ENCODE results near the gene ALDH18A1. TPM values are rescaled to one million over a fixed set of nuclear protein-coding genes. Genes with fewer than 3 reads are reported as not detected.

Gene ALDH18A1
- total RNA-seq, 3 donors from 2014 or later, result 90.8 to 106 (median 95.5) TPM

- ATAC-seq, result no peak
- H3K9me3 Mint-ChIP-seq, result no peaks in the 10 kb centered on the region
- H3K4me3 Mint-ChIP-seq, result no peak overlapping the region
- H3K36me3 Mint-ChIP-seq (ENCODE audit: insufficient read depth), result peaks cover 5% of the 10 kb centered on the region
- peaks cover under 1% of the 10 kb centered on the region for H3K4me1 Mint-ChIP-seq (ENCODE audit: low read depth)
- no peaks in the 10 kb centered on the region for H3K27me3 Mint-ChIP-seq (ENCODE audit: low read depth)
- no peak for DNase-seq
Measured at GRCh38 chr10:95663496-95663895, 7.0 kb upstream of the ALDH18A1 start.

- Mint-ChIP-seq H3K27me3 (ENCODE audit: low read depth) (no peaks in the 10 kb centered on the region), H3K36me3 (ENCODE audit: insufficient read depth) (peaks cover 4% of the 10 kb centered on the region), H3K4me3 (no peak overlapping the region), H3K4me1 (ENCODE audit: low read depth) (peaks cover 10% of the 10 kb centered on the region), H3K9me3 (no peaks in the 10 kb centered on the region)
- DNase-seq (no peak), ATAC-seq (no peak)
Measured at GRCh38 chr10:95661818-95662217, 5.3 kb upstream of the ALDH18A1 start.

DNA sequence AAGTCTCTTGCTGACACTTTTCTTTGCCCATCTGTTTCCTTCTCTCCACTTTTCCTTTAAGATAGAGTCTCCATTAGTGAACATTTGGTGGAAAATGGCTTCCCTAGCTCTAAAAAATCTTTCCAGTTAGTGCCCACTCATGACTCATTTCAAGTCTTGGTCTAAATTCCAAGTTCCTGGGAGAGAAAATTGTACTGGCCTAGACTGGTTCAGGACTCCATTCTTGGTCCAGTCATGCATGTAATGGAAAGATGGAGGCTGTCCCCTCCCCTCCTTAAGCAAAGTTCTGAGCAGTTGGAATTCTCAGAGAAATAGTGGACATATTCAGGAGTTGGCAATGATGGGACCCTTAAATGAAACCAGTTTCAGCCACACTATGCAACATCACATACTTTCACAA, 3.8 kb upstream of the ALDH18A1 start:
- H3K4me3 Mint-ChIP-seq, result no peak overlapping the region
- H3K4me1 Mint-ChIP-seq (ENCODE audit: low read depth), result peaks cover 18% of the 10 kb centered on the region
- peaks cover 5% of the 10 kb centered on the region for H3K36me3 Mint-ChIP-seq (ENCODE audit: insufficient read depth)
- ATAC-seq (no peak), DNase-seq (no peak)
- no peaks in the 10 kb centered on the region for H3K27me3 Mint-ChIP-seq (ENCODE audit: low read depth)
- H3K9me3 Mint-ChIP-seq, result no peaks in the 10 kb centered on the region

- Mint-ChIP-seq H3K9me3 (no peaks in the 10 kb centered on the region), H3K4me1 (ENCODE audit: low read depth) (peaks cover 30% of the 10 kb centered on the region), H3K4me3 (peak overlapping the region; percentile 99), H3K27me3 (ENCODE audit: low read depth) (no peaks in the 10 kb centered on the region), H3K36me3 (ENCODE audit: insufficient read depth) (peaks cover 9% of the 10 kb centered on the region)
- ATAC-seq (no peak), DNase-seq (no peak)
Measured at GRCh38 chr10:95657250-95657649, 739 bp upstream of the ALDH18A1 start.

DNA sequence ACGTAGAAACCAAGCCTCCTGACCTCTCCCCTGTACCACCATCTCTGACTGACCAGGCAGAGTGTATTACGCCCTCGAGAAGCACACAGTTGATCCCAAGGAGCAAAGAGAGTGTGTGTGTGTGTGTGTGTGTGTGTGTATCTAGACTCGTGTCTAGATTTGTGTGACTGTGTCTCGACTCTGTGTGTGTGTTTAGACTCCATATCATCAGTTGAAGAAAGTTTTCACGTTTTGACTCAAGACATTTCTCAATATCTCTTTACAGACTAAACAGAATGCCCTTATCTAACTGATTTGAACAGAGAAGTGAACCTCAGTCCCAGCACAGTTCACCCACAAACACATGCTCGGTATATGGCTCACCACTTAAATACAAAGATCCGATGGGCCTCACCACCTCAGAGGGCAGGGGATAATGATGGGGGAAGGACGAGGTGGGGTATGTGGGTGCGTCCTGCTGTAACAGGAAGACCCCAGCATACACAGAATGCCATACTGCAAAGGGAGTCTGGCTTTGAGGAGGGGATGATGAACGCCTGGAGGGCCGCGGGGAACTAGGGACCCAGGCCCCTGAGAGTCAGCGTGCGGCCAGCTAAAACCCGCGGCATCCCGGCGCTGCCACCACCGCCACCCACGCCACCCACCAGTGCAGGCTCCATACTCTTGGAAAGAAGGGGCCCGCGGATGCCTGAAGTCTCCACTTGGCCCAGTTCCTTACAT, 780 bp downstream of the ALDH18A1 start:
- peak; percentile 34 to 48 for ATAC-seq
- H3K4me3 Mint-ChIP-seq, result peak overlapping the region; percentile 99
- peaks cover 31% of the 10 kb centered on the region for H3K4me1 Mint-ChIP-seq (ENCODE audit: low read depth)
- H3K27me3 Mint-ChIP-seq (ENCODE audit: low read depth), result no peaks in the 10 kb centered on the region
- H3K9me3 Mint-ChIP-seq, result no peaks in the 10 kb centered on the region
- peaks cover 23% of the 10 kb centered on the region for H3K36me3 Mint-ChIP-seq (ENCODE audit: insufficient read depth)
- DNase-seq, result peak; percentile 26

- no peak for DNase-seq
- Mint-ChIP-seq H3K4me3 (no peak overlapping the region), H3K9me3 (no peaks in the 10 kb centered on the region), H3K4me1 (ENCODE audit: low read depth) (peaks cover 31% of the 10 kb centered on the region), H3K36me3 (ENCODE audit: insufficient read depth) (peaks cover 33% of the 10 kb centered on the region), H3K27me3 (ENCODE audit: low read depth) (no peaks in the 10 kb centered on the region)
- ATAC-seq, result no peak
Measured at GRCh38 chr10:95653895-95654294, 2.6 kb downstream of the ALDH18A1 start.

- DNase-seq (no peak), ATAC-seq (no peak)
- Mint-ChIP-seq H3K9me3 (no peaks in the 10 kb centered on the region), H3K4me3 (no peak overlapping the region), H3K27me3 (ENCODE audit: low read depth) (no peaks in the 10 kb centered on the region), H3K36me3 (ENCODE audit: insufficient read depth) (peaks cover 49% of the 10 kb centered on the region), H3K4me1 (ENCODE audit: low read depth) (peaks cover 18% of the 10 kb centered on the region)
Measured at GRCh38 chr10:95651346-95652060, 5.0 kb downstream of the ALDH18A1 start.

DNA sequence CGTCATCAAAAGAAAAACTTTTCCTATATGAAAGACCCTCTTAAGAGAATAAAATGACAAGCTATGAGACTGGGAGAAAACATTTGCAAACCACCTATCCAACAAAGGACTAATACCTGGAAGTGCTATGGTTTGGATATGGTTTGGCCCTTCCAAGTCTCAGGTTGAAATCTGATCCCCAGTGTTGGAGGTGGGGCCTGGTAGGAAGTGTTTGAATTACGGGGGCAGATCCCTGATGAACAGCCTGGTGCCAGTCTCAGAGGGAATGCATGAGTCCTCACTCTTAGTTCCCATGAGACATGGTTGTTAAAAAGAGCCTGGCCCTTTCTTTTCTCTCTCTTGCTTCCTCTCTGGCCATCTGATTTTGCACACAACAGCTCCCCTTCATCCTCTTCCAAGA, 6.3 kb downstream of the ALDH18A1 start:
- Mint-ChIP-seq H3K9me3 (no peaks in the 10 kb centered on the region), H3K4me1 (ENCODE audit: low read depth) (peaks cover 13% of the 10 kb centered on the region), H3K36me3 (ENCODE audit: insufficient read depth) (peaks cover 52% of the 10 kb centered on the region), H3K4me3 (no peak overlapping the region), H3K27me3 (ENCODE audit: low read depth) (no peaks in the 10 kb centered on the region)
- DNase-seq, result no peak
- ATAC-seq, result no peak

DNA sequence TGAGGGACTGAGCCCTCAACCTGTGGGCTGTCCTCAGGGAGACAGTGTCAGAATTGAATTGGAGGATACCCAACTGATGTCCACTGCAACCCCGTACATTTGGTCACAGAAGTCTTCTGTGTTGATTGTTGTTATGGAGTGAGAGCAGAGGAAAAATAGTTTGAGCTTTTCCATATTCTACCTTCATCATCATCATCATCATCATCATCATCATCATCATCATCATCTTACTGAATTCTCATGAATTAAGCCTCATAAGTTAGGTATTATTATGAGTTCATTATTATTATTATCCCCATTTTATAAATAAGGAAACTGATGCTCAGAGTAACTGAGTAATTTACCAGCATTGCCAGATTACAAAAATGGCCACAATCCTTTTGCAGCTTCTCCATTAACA, 8.4 kb downstream of the ALDH18A1 start:
- Mint-ChIP-seq H3K4me3 (no peak overlapping the region), H3K36me3 (ENCODE audit: insufficient read depth) (peaks cover 54% of the 10 kb centered on the region), H3K4me1 (ENCODE audit: low read depth) (peaks cover 6% of the 10 kb centered on the region), H3K9me3 (no peaks in the 10 kb centered on the region), H3K27me3 (ENCODE audit: low read depth) (no peaks in the 10 kb centered on the region)
- DNase-seq (no peak), ATAC-seq (no peak)

- no peaks in the 10 kb centered on the region for H3K27me3 Mint-ChIP-seq (ENCODE audit: low read depth)
- H3K4me3 Mint-ChIP-seq, result no peak overlapping the region
- H3K4me1 Mint-ChIP-seq (ENCODE audit: low read depth), result no peaks in the 10 kb centered on the region
- H3K36me3 Mint-ChIP-seq (ENCODE audit: insufficient read depth), result peaks cover 50% of the 10 kb centered on the region
- ATAC-seq (no peak), DNase-seq (no peak)
- no peaks in the 10 kb centered on the region for H3K9me3 Mint-ChIP-seq
Measured at GRCh38 chr10:95646160-95646559, 10.4 kb downstream of the ALDH18A1 start.

DNA sequence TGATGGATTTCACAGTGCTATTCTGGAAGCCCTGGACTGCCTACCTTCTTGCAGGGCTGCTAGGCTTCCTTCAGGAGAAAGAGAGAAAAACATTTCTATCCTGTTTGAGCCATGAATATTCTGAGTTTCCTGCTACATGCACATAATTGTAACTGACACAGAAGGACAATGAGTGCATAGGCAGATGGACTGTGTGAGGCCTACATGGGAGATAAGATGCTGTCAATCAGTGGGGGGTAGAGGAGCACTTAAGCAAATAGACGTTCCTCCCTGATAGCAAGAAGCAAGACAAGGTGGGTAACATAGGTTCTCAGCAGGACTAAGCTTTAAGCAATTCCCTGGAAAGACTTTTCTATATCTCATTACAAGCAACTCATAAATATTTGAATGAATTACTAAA, 11.6 kb downstream of the ALDH18A1 start:
- H3K27me3 Mint-ChIP-seq (ENCODE audit: low read depth), result no peaks in the 10 kb centered on the region
- no peak for ATAC-seq
- peaks cover 49% of the 10 kb centered on the region for H3K36me3 Mint-ChIP-seq (ENCODE audit: insufficient read depth)
- DNase-seq, result no peak
- H3K4me3 Mint-ChIP-seq, result no peak overlapping the region
- H3K4me1 Mint-ChIP-seq (ENCODE audit: low read depth), result no peaks in the 10 kb centered on the region
- H3K9me3 Mint-ChIP-seq, result no peaks in the 10 kb centered on the region

- H3K36me3 Mint-ChIP-seq (ENCODE audit: insufficient read depth), result peaks cover 44% of the 10 kb centered on the region
Measured at GRCh38 chr10:95640891-95641315, 15.6 kb downstream of the ALDH18A1 start.

GRCh38 chr10:95637911-95638310, 18.6 kb downstream of the ALDH18A1 start:
- Mint-ChIP-seq H3K36me3 (ENCODE audit: insufficient read depth) (peaks cover 59% of the 10 kb centered on the region), H3K9me3 (no peaks in the 10 kb centered on the region), H3K27me3 (ENCODE audit: low read depth) (no peaks in the 10 kb centered on the region), H3K4me1 (ENCODE audit: low read depth) (no peaks in the 10 kb centered on the region), H3K4me3 (no peak overlapping the region)
- ATAC-seq, result no peak
- no peak for DNase-seq

More at GRCh38 chr10:95640891-95641315, 15.6 kb downstream of the ALDH18A1 start:
- ATAC-seq, result no peak
- Mint-ChIP-seq H3K9me3 (no peaks in the 10 kb centered on the region), H3K27me3 (ENCODE audit: low read depth) (no peaks in the 10 kb centered on the region), H3K4me3 (no peak overlapping the region), H3K4me1 (ENCODE audit: low read depth) (no peaks in the 10 kb centered on the region)
- no peak for DNase-seq

- ATAC-seq (no peak), DNase-seq (no peak)
- no peaks in the 10 kb centered on the region for H3K9me3 Mint-ChIP-seq
- no peaks in the 10 kb centered on the region for H3K27me3 Mint-ChIP-seq (ENCODE audit: low read depth)
- no peaks in the 10 kb centered on the region for H3K4me1 Mint-ChIP-seq (ENCODE audit: low read depth)
- H3K4me3 Mint-ChIP-seq, result no peak overlapping the region
- peaks cover 58% of the 10 kb centered on the region for H3K36me3 Mint-ChIP-seq (ENCODE audit: insufficient read depth)
Measured at GRCh38 chr10:95637140-95637539, 19.4 kb downstream of the ALDH18A1 start.

DNA sequence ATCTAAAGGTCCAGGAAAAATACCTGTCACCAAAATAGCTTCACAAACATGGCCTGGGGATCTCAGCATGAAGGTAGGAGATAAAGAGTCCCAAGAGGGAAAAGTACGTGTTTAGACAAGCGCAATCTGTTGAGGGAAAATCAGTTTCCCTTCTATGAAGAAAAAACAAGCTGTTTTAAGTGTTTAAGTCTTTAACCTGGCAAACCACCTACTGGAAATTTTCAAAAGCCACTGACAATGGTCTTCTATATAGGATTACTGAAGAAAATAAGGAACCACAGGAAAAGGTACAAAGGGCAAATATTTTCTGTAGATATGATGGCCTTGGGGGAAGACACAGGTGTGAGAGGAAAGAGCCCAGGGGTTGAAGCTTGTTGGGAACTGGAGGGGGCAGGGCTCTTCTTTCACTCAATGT, 21.2 kb downstream of the ALDH18A1 start:
- H3K4me1 Mint-ChIP-seq (ENCODE audit: low read depth), result no peaks in the 10 kb centered on the region
- ATAC-seq (no peak), DNase-seq (no peak)
- H3K27me3 Mint-ChIP-seq (ENCODE audit: low read depth), result no peaks in the 10 kb centered on the region
- no peaks in the 10 kb centered on the region for H3K9me3 Mint-ChIP-seq
- H3K4me3 Mint-ChIP-seq, result no peak overlapping the region
- H3K36me3 Mint-ChIP-seq (ENCODE audit: insufficient read depth), result peaks cover 60% of the 10 kb centered on the region

Data from activated T-cell treated with anti-CD3 and anti-CD28 coated beads, Interleukin-2, amount 50 U/mL, for 4 hours (primary cell).